ENCODE results near the gene GPR153.

Gene GPR153

GRCh38 chr1:6274622-6275139, 13.8 kb upstream of the GPR153 start:
- H3K4me1 ChIP-seq (ENCODE audit: insufficient read depth, low read length) = peaks cover 26% of the 10 kb centered on the region

GRCh38 chr1:6274102-6274501, 13.2 kb upstream of the GPR153 start:
- no peaks in the 10 kb centered on the region for H3K27me3 ChIP-seq (ENCODE audit: control insufficient read depth in 1 of 2, insufficient read depth in 2 of 2, low read length in 2 of 2)
- H3K9ac ChIP-seq (ENCODE audit: low read length) = no peak overlapping the region
- H3K36me3 ChIP-seq (ENCODE audit: insufficient read depth, low read length) = no peaks in the 10 kb centered on the region
- no peak overlapping the region for H3K27ac ChIP-seq (ENCODE audit: low read depth, low read length)
- H3K4me1 ChIP-seq (ENCODE audit: insufficient read depth, low read length) = peaks cover 32% of the 10 kb centered on the region
- no peaks in the 10 kb centered on the region for H3K9me3 ChIP-seq (ENCODE audit: low read length)
- no peak overlapping the region for H3K4me3 ChIP-seq (ENCODE audit: low read depth in 1 of 2, low read length in 2 of 2)

More at GRCh38 chr1:6274622-6275139, 13.8 kb upstream of the GPR153 start:
- no peak overlapping the region for H3K27ac ChIP-seq (ENCODE audit: low read depth, low read length)
- H3K9me3 ChIP-seq (ENCODE audit: low read length) = no peaks in the 10 kb centered on the region
- H3K36me3 ChIP-seq (ENCODE audit: insufficient read depth, low read length) = no peaks in the 10 kb centered on the region
- no peaks in the 10 kb centered on the region for H3K27me3 ChIP-seq (ENCODE audit: control insufficient read depth in 1 of 2, insufficient read depth in 2 of 2, low read length in 2 of 2)
- H3K9ac ChIP-seq (ENCODE audit: low read length) = no peak overlapping the region
- H3K4me3 ChIP-seq (ENCODE audit: low read depth in 1 of 2, low read length in 2 of 2) = no peak overlapping the region

- no peak overlapping the region for H3K4me3 ChIP-seq (ENCODE audit: low read depth in 1 of 2, low read length in 2 of 2)
These were observed 12.5 kb upstream of the GPR153 start for GRCh38 chr1:6273380-6273891.

GRCh38 chr1:6272868-6273267, 12.0 kb upstream of the GPR153 start:
- Histone ChIP-seq H3K4me3 (ENCODE audit: low read depth in 1 of 2, low read length in 2 of 2) (no peak overlapping the region), H3K4me1 (ENCODE audit: insufficient read depth, low read length) (peaks cover 35% of the 10 kb centered on the region), H3K9ac (ENCODE audit: low read length) (no peak overlapping the region), H3K27ac (ENCODE audit: low read depth, low read length) (no peak overlapping the region), H3K36me3 (ENCODE audit: insufficient read depth, low read length) (no peaks in the 10 kb centered on the region), H3K9me3 (ENCODE audit: low read length) (no peaks in the 10 kb centered on the region), H3K27me3 (ENCODE audit: control insufficient read depth in 1 of 2, insufficient read depth in 2 of 2, low read length in 2 of 2) (no peaks in the 10 kb centered on the region)

More at GRCh38 chr1:6273380-6273891, 12.5 kb upstream of the GPR153 start:
- no peak overlapping the region for H3K9ac ChIP-seq (ENCODE audit: low read length)
- no peak overlapping the region for H3K27ac ChIP-seq (ENCODE audit: low read depth, low read length)
- H3K9me3 ChIP-seq (ENCODE audit: low read length) = no peaks in the 10 kb centered on the region
- H3K36me3 ChIP-seq (ENCODE audit: insufficient read depth, low read length) = no peaks in the 10 kb centered on the region
- H3K4me1 ChIP-seq (ENCODE audit: insufficient read depth, low read length) = peaks cover 35% of the 10 kb centered on the region
- no peaks in the 10 kb centered on the region for H3K27me3 ChIP-seq (ENCODE audit: control insufficient read depth in 1 of 2, insufficient read depth in 2 of 2, low read length in 2 of 2)

GRCh38 chr1:6272452-6272851, 11.6 kb upstream of the GPR153 start:
- no peaks in the 10 kb centered on the region for H3K27me3 ChIP-seq (ENCODE audit: control insufficient read depth in 1 of 2, insufficient read depth in 2 of 2, low read length in 2 of 2)
- H3K4me3 ChIP-seq (ENCODE audit: low read depth in 1 of 2, low read length in 2 of 2) = no peak overlapping the region
- peaks cover 35% of the 10 kb centered on the region for H3K4me1 ChIP-seq (ENCODE audit: insufficient read depth, low read length)
- no peaks in the 10 kb centered on the region for H3K36me3 ChIP-seq (ENCODE audit: insufficient read depth, low read length)
- no peak overlapping the region for H3K27ac ChIP-seq (ENCODE audit: low read depth, low read length)
- no peak overlapping the region for H3K9ac ChIP-seq (ENCODE audit: low read length)
- no peaks in the 10 kb centered on the region for H3K9me3 ChIP-seq (ENCODE audit: low read length)

- Histone ChIP-seq H3K9me3 (ENCODE audit: low read length) (no peaks in the 10 kb centered on the region), H3K27ac (ENCODE audit: low read depth, low read length) (no peak overlapping the region), H3K4me3 (ENCODE audit: low read depth in 1 of 2, low read length in 2 of 2) (no peak overlapping the region), H3K36me3 (ENCODE audit: insufficient read depth, low read length) (no peaks in the 10 kb centered on the region), H3K4me1 (ENCODE audit: insufficient read depth, low read length) (peaks cover 28% of the 10 kb centered on the region), H3K27me3 (ENCODE audit: control insufficient read depth in 1 of 2, insufficient read depth in 2 of 2, low read length in 2 of 2) (no peaks in the 10 kb centered on the region), H3K9ac (ENCODE audit: low read length) (no peak overlapping the region)
These were observed 10.7 kb upstream of the GPR153 start for GRCh38 chr1:6271554-6271953.

- no peak overlapping the region for H3K27ac ChIP-seq (ENCODE audit: low read depth, low read length)
- H3K4me1 ChIP-seq (ENCODE audit: insufficient read depth, low read length) = peaks cover 23% of the 10 kb centered on the region
- no peak overlapping the region for H3K4me3 ChIP-seq (ENCODE audit: low read depth in 1 of 2, low read length in 2 of 2)
- no peaks in the 10 kb centered on the region for H3K36me3 ChIP-seq (ENCODE audit: insufficient read depth, low read length)
- no peaks in the 10 kb centered on the region for H3K27me3 ChIP-seq (ENCODE audit: control insufficient read depth in 1 of 2, insufficient read depth in 2 of 2, low read length in 2 of 2)
- H3K9me3 ChIP-seq (ENCODE audit: low read length) = no peaks in the 10 kb centered on the region
- no peak overlapping the region for H3K9ac ChIP-seq (ENCODE audit: low read length)
These were observed 10.1 kb upstream of the GPR153 start for GRCh38 chr1:6271006-6271405.

GRCh38 chr1:6270401-6270800, 9.5 kb upstream of the GPR153 start:
- peaks cover 18% of the 10 kb centered on the region for H3K4me1 ChIP-seq (ENCODE audit: insufficient read depth, low read length)
- H3K9ac ChIP-seq (ENCODE audit: low read length) = no peak overlapping the region
- no peaks in the 10 kb centered on the region for H3K9me3 ChIP-seq (ENCODE audit: low read length)
- no peaks in the 10 kb centered on the region for H3K36me3 ChIP-seq (ENCODE audit: insufficient read depth, low read length)
- no peaks in the 10 kb centered on the region for H3K27me3 ChIP-seq (ENCODE audit: control insufficient read depth in 1 of 2, insufficient read depth in 2 of 2, low read length in 2 of 2)
- no peak overlapping the region for H3K27ac ChIP-seq (ENCODE audit: low read depth, low read length)
- no peak overlapping the region for H3K4me3 ChIP-seq (ENCODE audit: low read depth in 1 of 2, low read length in 2 of 2)

GRCh38 chr1:6269720-6270400, 9.0 kb upstream of the GPR153 start:
- H3K9ac ChIP-seq (ENCODE audit: low read length) = no peak overlapping the region
- no peaks in the 10 kb centered on the region for H3K36me3 ChIP-seq (ENCODE audit: insufficient read depth, low read length)
- H3K4me1 ChIP-seq (ENCODE audit: insufficient read depth, low read length) = peaks cover 18% of the 10 kb centered on the region
- H3K27me3 ChIP-seq (ENCODE audit: control insufficient read depth in 1 of 2, insufficient read depth in 2 of 2, low read length in 2 of 2) = no peaks in the 10 kb centered on the region
- no peak overlapping the region for H3K27ac ChIP-seq (ENCODE audit: low read depth, low read length)
- no peak overlapping the region for H3K4me3 ChIP-seq (ENCODE audit: low read depth in 1 of 2, low read length in 2 of 2)
- H3K9me3 ChIP-seq (ENCODE audit: low read length) = no peaks in the 10 kb centered on the region

- Histone ChIP-seq H3K27me3 (ENCODE audit: control insufficient read depth in 1 of 2, insufficient read depth in 2 of 2, low read length in 2 of 2) (no peaks in the 10 kb centered on the region), H3K9me3 (ENCODE audit: low read length) (no peaks in the 10 kb centered on the region), H3K4me1 (ENCODE audit: insufficient read depth, low read length) (peaks cover 18% of the 10 kb centered on the region), H3K36me3 (ENCODE audit: insufficient read depth, low read length) (no peaks in the 10 kb centered on the region), H3K9ac (ENCODE audit: low read length) (no peak overlapping the region), H3K27ac (ENCODE audit: low read depth, low read length) (peak overlapping the region; percentile 2), H3K4me3 (ENCODE audit: low read depth in 1 of 2, low read length in 2 of 2) (no peak overlapping the region)
These were observed 8.4 kb upstream of the GPR153 start for GRCh38 chr1:6269296-6269695.

GRCh38 chr1:6268415-6268814, 7.5 kb upstream of the GPR153 start:
- H3K36me3 ChIP-seq (ENCODE audit: insufficient read depth, low read length) = no peaks in the 10 kb centered on the region
- H3K9me3 ChIP-seq (ENCODE audit: low read length) = no peaks in the 10 kb centered on the region
- H3K4me1 ChIP-seq (ENCODE audit: insufficient read depth, low read length) = peaks cover 18% of the 10 kb centered on the region
- no peak overlapping the region for H3K27ac ChIP-seq (ENCODE audit: low read depth, low read length)
- no peak overlapping the region for H3K9ac ChIP-seq (ENCODE audit: low read length)
- no peak overlapping the region for H3K4me3 ChIP-seq (ENCODE audit: low read depth in 1 of 2, low read length in 2 of 2)
- no peaks in the 10 kb centered on the region for H3K27me3 ChIP-seq (ENCODE audit: control insufficient read depth in 1 of 2, insufficient read depth in 2 of 2, low read length in 2 of 2)
